HG02981 (cell line): ENCODE data around the gene SLC28A2.

ENCODE experiments used
- ATAC-seq: cut with Tn5 transposase; IDR thresholded peaks from one replicate; pipeline ENCODE4 v1.9.1; 2021; ENCODE audit warnings: mild to moderate bottlenecking, moderate library complexity; ENCODE audit not compliant: unreplicated experiment

The SLC28A2 gene

GRCh38 chr15:45320581-45321205, 68.7 kb downstream of the SLC28A2 start:
- ATAC-seq = no peak

GRCh38 chr15:45326280-45326679, 74.2 kb downstream of the SLC28A2 start:
- no peak for ATAC-seq

GRCh38 chr15:45326741-45327140, 74.7 kb downstream of the SLC28A2 start:
- ATAC-seq = no peak
